Endometrial microvascular endothelial cells (primary cell): ENCODE measurements around the gene NUP93. TPM values are rescaled to one million over a fixed set of nuclear protein-coding genes. Genes with fewer than 3 reads are reported as not detected.
"Not testable (repeated sequence)": the region's sequence is repeated elsewhere in the genome, so short reads cannot be mapped to it uniquely, and the experiment has no call there.

Source experiments
- in situ Hi-C: cut with HindIII; loops from 2 replicates; pipeline ENCODE4 v1.10.0; 2017; ENCODE audit warnings: low sequenced_read_pairs, low pct_unique_long_range_greater_than_20kb; ENCODE audit errors: inconsistent ontology term
- total RNA-seq: library from RNA; depleted of rRNA; stranded (reverse); fragments of >200 nt; gene quantifications from one replicate; pipeline ENCODE4 v1.2.3, GENCODE V29; 2015; ENCODE audit errors: inconsistent ontology term

NUP93 gene
- total RNA-seq, 1 donor from 2014 or later: 99.0 TPM

GRCh38 chr16:56856876-56857447, 127.0 kb downstream of the NUP93 start:
- in situ Hi-C loops: no loop called here

DNA sequence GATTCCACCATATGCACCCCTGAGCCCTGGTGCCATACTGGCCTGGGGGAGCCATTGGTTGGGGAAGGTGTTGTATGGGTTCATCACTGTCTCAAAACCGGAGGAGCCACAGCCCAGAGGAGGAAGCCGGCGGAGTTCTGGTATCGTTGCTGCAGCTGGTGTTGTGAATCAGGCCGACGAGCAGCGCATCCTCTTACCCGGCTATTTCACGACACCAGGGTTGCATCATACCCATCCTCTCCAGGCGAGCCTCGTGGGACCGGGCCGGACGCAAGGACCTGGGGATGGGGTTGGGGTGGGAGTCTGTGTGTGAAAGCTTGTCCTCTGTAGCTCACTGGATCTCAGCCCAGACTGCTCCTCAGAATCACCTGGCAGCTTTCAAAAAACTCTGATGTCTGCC, 128.4 kb downstream of the NUP93 start:
- in situ Hi-C loops: no loop called here

- in situ Hi-C loops: no loop called here
Observed at GRCh38 chr16:56859636-56860035, 129.7 kb downstream of the NUP93 start.

GRCh38 chr16:56860226-56861020, 130.5 kb downstream of the NUP93 start:
- in situ Hi-C loops: no loop called here

- in situ Hi-C loops: no loop called here
Observed at GRCh38 chr16:56861092-56861610, 131.2 kb downstream of the NUP93 start.

DNA sequence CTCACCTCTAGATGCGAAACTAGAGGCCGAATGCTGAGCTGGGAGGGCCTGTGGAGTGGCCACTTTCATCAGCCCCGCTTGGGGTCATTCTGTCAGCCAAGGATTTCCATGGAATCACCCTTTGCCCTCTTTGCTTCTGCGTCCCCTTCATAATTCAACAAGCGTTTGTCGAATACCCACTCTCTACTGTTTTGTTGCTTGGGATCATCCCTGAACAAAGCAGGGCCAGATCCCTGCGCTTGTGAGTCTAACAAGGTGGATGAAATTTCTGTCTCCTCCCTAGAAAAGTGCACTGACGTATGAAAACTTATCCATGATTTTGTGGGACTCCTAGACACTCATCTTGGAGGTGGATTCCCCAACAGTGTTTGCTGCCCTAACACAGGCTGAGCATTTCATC, 131.8 kb downstream of the NUP93 start:
- in situ Hi-C loops: no loop called here

- in situ Hi-C loops: no loop called here
Observed at GRCh38 chr16:56862776-56863175, 132.8 kb downstream of the NUP93 start.

GRCh38 chr16:56864960-56865359, 135.0 kb downstream of the NUP93 start, which contains the start of gene SLC12A3:
SLC12A3 (plus strand) TSS chr16:56865207; CDS start chr16:56865236, 29 bp downstream.
- in situ Hi-C loops: no loop called here

- in situ Hi-C loops: no loop called here
Observed at GRCh38 chr16:56865394-56866062, 135.6 kb downstream of the NUP93 start.

DNA sequence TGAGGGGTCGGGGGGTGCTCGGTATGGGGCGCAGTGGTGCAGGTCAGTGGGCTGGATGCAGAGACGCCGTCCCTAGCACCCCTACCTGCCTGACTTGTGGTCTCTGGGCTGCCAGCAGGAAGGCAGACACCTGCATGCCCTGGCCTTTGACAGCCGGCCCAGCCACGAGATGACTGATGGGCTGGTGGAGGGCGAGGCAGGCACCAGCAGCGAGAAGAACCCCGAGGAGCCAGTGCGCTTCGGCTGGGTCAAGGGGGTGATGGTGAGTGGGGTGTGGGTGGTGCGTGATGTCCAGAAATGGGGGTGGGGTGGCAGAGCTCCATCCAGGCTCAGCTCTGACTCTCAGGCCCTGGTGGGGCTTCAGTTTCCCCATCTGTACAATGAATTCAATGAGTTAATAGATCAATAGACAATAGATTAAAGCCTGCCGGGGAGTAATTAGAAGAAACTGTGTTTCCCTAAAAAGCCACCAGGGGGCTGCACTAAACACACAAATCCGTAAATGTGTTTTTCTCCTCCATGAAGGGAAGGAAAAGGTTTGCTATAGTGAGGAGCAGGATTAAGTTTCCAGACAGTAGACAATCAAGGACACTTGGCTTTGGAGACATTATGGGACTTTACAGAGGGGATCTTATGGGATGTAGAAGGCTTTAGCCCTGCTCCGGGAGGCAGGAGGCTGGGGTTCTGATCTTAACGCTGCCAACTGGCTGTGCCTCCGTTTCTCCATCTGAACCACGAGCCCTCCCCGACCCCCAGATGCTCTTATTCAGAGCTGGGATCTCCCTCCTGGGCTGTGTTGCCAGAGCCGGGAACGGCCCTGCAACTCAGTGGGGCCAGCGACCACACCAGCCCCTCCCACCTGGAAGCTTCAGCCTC, 137.3 kb downstream of the NUP93 start:
- in situ Hi-C loops: no loop called here

DNA sequence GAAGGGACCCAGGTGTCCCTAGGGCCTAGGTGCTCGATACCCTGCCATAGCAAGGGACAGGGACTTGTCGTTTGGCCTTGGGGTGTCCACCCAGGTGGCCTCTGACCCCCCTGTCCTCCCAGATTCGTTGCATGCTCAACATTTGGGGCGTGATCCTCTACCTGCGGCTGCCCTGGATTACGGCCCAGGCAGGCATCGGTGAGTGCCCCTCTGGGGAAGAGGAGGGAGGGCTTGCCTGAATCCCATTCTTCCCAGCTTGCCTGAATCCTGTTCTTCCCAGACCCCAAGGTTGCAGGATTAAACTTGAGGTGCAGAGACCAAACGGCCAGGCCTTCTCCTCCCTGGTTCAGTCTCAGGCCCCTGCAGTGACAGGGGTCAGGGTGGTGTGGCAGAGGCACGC, 138.2 kb downstream of the NUP93 start:
- in situ Hi-C loops: no loop called here

DNA sequence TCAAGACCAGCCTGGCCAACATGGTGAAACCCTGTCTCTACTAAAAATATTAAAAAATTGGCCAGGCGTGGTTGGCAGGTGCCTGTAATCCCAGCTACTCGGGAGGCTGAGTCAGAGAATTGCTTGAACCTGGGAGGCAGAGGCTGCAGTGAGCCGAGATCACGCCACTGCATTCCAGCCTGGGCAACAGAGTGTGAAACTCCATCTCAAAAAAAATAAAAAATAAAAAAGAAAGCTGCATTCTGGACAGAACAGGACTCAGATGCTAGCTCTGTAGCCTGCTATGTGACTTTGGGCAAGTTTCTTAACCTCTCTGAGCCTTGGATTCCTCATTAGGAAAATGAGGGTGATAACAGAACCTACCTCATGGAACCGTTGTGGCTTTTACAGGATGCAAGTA, 138.8 kb downstream of the NUP93 start:
- in situ Hi-C loops: not testable (repeated sequence)

DNA sequence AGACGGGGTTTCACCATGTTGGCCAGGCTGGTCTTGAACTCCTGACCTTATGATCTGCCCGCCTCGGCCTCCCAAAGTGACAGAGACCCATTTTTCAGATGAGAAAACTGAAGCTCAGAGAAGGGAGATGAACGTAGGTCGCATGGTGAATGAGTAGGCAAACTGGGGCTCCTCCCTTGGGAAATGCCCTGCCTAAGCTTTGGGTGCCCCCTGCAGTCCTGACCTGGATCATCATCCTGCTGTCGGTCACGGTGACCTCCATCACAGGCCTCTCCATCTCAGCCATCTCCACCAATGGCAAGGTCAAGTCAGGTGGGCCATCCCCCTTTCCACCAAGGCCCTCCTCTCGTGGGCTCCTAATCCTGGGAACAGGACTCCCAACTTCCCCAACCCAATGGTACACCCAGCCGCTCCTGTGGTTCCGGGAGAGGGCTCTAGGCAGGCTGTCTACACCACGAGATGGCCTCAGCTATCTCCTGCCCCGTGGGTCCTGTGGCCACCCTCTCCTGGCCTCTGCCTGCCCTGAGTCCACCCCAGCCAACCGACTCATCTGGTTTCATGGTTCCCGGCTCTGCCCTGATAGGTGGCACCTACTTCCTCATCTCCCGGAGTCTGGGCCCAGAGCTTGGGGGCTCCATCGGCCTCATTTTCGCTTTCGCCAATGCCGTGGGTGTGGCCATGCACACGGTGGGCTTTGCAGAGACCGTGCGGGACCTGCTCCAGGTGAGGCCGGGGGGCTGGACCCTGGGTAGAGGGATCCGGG, 139.8 kb downstream of the NUP93 start:
- in situ Hi-C loops: no loop called here

- in situ Hi-C loops: no loop called here
Observed at GRCh38 chr16:56870276-56870888, 140.5 kb downstream of the NUP93 start.

DNA sequence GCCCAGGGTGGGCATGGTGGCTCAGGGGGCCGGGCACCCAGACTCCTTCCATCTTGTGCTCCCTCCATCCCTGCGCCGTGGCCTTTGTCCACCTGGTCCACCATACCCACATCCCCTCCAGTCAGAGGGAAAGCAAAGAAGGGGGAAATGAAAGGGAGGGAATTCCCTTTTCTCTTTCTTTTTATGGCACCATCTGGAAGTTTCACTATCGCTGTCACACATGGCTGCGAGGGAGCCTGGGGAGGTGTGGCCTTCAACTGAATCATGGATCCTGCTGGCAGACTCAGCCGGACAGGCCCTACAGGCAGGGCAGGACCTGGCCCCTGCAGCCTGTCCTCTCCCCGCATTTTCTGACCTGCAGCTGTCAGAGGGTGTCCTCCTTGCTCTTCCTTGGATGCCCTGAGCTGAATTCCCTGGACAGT, 141.3 kb downstream of the NUP93 start:
- in situ Hi-C loops: no loop called here

GRCh38 chr16:56872863-56873391, 143.0 kb downstream of the NUP93 start:
- in situ Hi-C loops: no loop called here

- in situ Hi-C loops: no loop called here
Observed at GRCh38 chr16:56874800-56875199, 144.9 kb downstream of the NUP93 start.

GRCh38 chr16:56876048-56876447, 146.1 kb downstream of the NUP93 start:
- in situ Hi-C loops: no loop called here
